Measurements from ENCODE around the gene AOAH.

DNA sequence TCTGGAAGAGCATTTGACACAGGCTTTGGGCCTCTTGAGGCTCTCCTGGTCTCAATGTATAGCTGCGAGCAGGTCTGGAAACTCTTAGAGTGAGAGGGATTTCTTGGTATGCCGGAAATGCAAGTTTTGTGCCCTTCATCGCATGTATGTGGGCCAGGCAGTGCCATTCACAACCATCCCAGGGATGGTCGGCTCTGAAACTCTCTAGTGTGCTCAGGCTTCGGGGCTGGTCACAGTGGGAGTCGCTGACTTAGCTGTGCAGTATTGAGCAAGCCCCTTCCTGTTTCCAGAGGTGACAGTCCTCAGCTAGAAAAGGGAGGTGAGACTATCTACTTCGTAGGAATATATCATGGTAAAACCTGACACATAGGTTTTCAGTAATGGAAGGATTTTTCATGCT lies 2.0 kb upstream of the AOAH start:
- TF ChIP-seq, protein P1, sequence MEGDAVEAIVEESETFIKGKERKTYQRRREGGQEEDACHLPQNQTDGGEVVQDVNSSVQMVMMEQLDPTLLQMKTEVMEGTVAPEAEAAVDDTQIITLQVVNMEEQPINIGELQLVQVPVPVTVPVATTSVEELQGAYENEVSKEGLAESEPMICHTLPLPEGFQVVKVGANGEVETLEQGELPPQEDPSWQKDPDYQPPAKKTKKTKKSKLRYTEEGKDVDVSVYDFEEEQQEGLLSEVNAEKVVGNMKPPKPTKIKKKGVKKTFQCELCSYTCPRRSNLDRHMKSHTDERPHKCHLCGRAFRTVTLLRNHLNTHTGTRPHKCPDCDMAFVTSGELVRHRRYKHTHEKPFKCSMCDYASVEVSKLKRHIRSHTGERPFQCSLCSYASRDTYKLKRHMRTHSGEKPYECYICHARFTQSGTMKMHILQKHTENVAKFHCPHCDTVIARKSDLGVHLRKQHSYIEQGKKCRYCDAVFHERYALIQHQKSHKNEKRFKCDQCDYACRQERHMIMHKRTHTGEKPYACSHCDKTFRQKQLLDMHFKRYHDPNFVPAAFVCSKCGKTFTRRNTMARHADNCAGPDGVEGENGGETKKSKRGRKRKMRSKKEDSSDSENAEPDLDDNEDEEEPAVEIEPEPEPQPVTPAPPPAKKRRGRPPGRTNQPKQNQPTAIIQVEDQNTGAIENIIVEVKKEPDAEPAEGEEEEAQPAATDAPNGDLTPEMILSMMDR (IDR thresholded peaks at IDR 0.05; ENCODE audit: low read depth, low read length, poor library complexity, severe bottlenecking) = no peak
- no peak for TF ChIP-seq EZH2phosphoT487 (IDR thresholded peaks at IDR 0.05; ENCODE audit: borderline replicate concordance, low read length)

Measured in DOHH2 (cell line).